H9 (cell line): Measurements from ENCODE around the gene ASB7. TPM values are rescaled to one million over a fixed set of nuclear protein-coding genes. Genes with fewer than 3 reads are reported as not detected.

Experiments used
- DNase-seq: peaks from one replicate; pipeline ENCODE4 v3.0.0-alpha.2; 2017
- H2AFZ ChIP-seq: one replicate; pipeline ENCODE4 v1.6.1; 2013; ENCODE audit warnings: mild to moderate bottlenecking, low read length, control low read depth, moderate library complexity
- H2AK5ac ChIP-seq: 2 replicates; pipeline ENCODE4 v1.6.1; 2013; ENCODE audit warnings: low read length, control low read depth, mixed read lengths; ENCODE audit not compliant: insufficient read length
- H2BK120ac ChIP-seq: one replicate; pipeline ENCODE4 v1.6.1; 2013; ENCODE audit warnings: low read depth, mild to moderate bottlenecking, low read length, control low read depth, inconsistent platforms; ENCODE audit not compliant: poor library complexity, severe bottlenecking
- H2BK12ac ChIP-seq: 2 replicates; pipeline ENCODE4 v1.6.1; 2013; ENCODE audit warnings: low read length, control low read depth, mixed read lengths, low read depth; ENCODE audit not compliant: insufficient read length
- H2BK15ac ChIP-seq: 2 replicates; pipeline ENCODE4 v1.6.1; 2013; ENCODE audit warnings: low read depth, low read length, control low read depth
- H2BK20ac ChIP-seq: one replicate; pipeline ENCODE4 v1.6.1; 2013; ENCODE audit warnings: low read depth, mild to moderate bottlenecking, low read length, control low read depth, inconsistent platforms; ENCODE audit not compliant: poor library complexity, severe bottlenecking
- H2BK5ac ChIP-seq: 2 replicates; pipeline ENCODE4 v1.6.1; 2013; ENCODE audit warnings: low read length, control low read depth, mixed read lengths; ENCODE audit not compliant: insufficient read length
- H3K14ac ChIP-seq: 2 replicates; pipeline ENCODE4 v1.6.1; 2013; ENCODE audit warnings: low read length, control low read depth; ENCODE audit not compliant: insufficient read depth
- H3K18ac ChIP-seq: 2 replicates; pipeline ENCODE4 v1.6.1; 2013; ENCODE audit warnings: low read depth, mild to moderate bottlenecking, mixed read lengths, low read length, control low read depth; ENCODE audit not compliant: insufficient read length
- H3K23ac ChIP-seq: 2 replicates; pipeline ENCODE4 v1.6.1; 2013; ENCODE audit warnings: low read length, control low read depth, mixed read lengths, low read depth; ENCODE audit not compliant: insufficient read length
- H3K23me2 ChIP-seq: 2 replicates; pipeline ENCODE4 v1.6.1; 2013; ENCODE audit warnings: low read depth, mild to moderate bottlenecking, mixed read lengths, low read length, control low read depth; ENCODE audit not compliant: insufficient read length, poor library complexity, severe bottlenecking
- H3K27ac ChIP-seq: 2 replicates; pipeline ENCODE4 v1.5.1; 2013; ENCODE audit warnings: low read length, control low read depth, mixed read lengths, low read depth; ENCODE audit not compliant: insufficient read length
- H3K27me3 ChIP-seq: 2 replicates; pipeline ENCODE4 v1.6.1; 2013; ENCODE audit warnings: low read length, control low read depth, inconsistent platforms; ENCODE audit not compliant: insufficient read depth
- H3K4ac ChIP-seq: 2 replicates; pipeline ENCODE4 v1.6.1; 2013; ENCODE audit warnings: low read depth, mild to moderate bottlenecking, control low read depth, inconsistent platforms, low read length, moderate library complexity
- H3K4me1 ChIP-seq: 2 replicates; pipeline ENCODE4 v1.6.1; 2013; ENCODE audit warnings: low read length, control low read depth, inconsistent platforms; ENCODE audit not compliant: insufficient read depth
- H3K4me2 ChIP-seq: 2 replicates; pipeline ENCODE4 v1.6.1; 2013; ENCODE audit warnings: low read length, control low read depth, mixed read lengths; ENCODE audit not compliant: insufficient read length, insufficient read depth
- H3K56ac ChIP-seq: 2 replicates; pipeline ENCODE4 v1.6.1; 2013; ENCODE audit warnings: low read depth, mild to moderate bottlenecking, mixed read lengths, low read length, control low read depth; ENCODE audit not compliant: insufficient read length
- H3K79me1 ChIP-seq: 2 replicates; pipeline ENCODE4 v1.6.1; 2013; ENCODE audit warnings: low read depth, mild to moderate bottlenecking, moderate library complexity, low read length, control low read depth, inconsistent platforms; ENCODE audit not compliant: insufficient read depth, poor library complexity, severe bottlenecking
- H3K79me2 ChIP-seq: 2 replicates; pipeline ENCODE4 v1.6.1; 2013; ENCODE audit warnings: low read length, control low read depth, inconsistent platforms; ENCODE audit not compliant: insufficient read depth
- H3K9ac ChIP-seq: 2 replicates; pipeline ENCODE4 v1.6.1; 2013; ENCODE audit warnings: low read length, control low read depth, mixed read lengths; ENCODE audit not compliant: insufficient read length; ENCODE audit errors: extremely low read depth
- H3K9me3 ChIP-seq: one replicate; pipeline ENCODE4 v1.6.1; 2013; ENCODE audit warnings: low read depth, low read length, inconsistent platforms; ENCODE audit not compliant: control insufficient read depth
- H3T11ph ChIP-seq: one replicate; pipeline ENCODE4 v1.6.1; 2013; ENCODE audit warnings: mild to moderate bottlenecking, low read length, control low read depth, inconsistent platforms
- H4K20me1 ChIP-seq: one replicate; pipeline ENCODE4 v1.6.1; 2013; ENCODE audit not compliant: control insufficient read depth, insufficient read length, insufficient read depth
- H4K5ac ChIP-seq: 2 replicates; pipeline ENCODE4 v1.6.1; 2013; ENCODE audit warnings: low read depth, mild to moderate bottlenecking, mixed read lengths, low read length, control low read depth; ENCODE audit not compliant: insufficient read length
- H4K8ac ChIP-seq: replicated peaks from 2 replicates; pipeline ENCODE4 v1.6.1; 2013; ENCODE audit warnings: low read length, control low read depth, mixed read lengths, low read depth; ENCODE audit not compliant: insufficient read length
- H4K91ac ChIP-seq: 2 replicates; pipeline ENCODE4 v1.6.1; 2013; ENCODE audit warnings: low read depth, mild to moderate bottlenecking, moderate library complexity, mixed read lengths, low read length, control low read depth; ENCODE audit not compliant: insufficient read length
- H3K27ac Mint-ChIP-seq, 3 experiments: 2 replicates in 2 of 3; 3 replicates in 1 of 3; pipeline ENCODE4 v1.8.0; 2020 to 2021; ENCODE audit warnings: mixed read lengths in 3 of 3, mild to moderate bottlenecking in 1 of 3, moderate library complexity in 1 of 3
- H3K27me3 Mint-ChIP-seq: 2 replicates; pipeline ENCODE4 v1.8.0; 2021; ENCODE audit warnings: low read depth, mild to moderate bottlenecking, moderate library complexity, mixed read lengths
- H3K36me3 Mint-ChIP-seq, 3 experiments: 2 replicates in 2 of 3; 3 replicates in 1 of 3; pipeline ENCODE4 v1.8.0; 2020 to 2021; ENCODE audit warnings: low read depth in 3 of 3, mixed read lengths in 3 of 3; ENCODE audit not compliant: insufficient read depth in 1 of 3
- H3K4me1 Mint-ChIP-seq, 2 experiments: 2 replicates each; pipeline ENCODE4 v1.8.0; 2020; ENCODE audit warnings: mixed read lengths in 2 of 2
- H3K4me3 Mint-ChIP-seq, 2 experiments: 2 replicates in 1 of 2; 3 replicates in 1 of 2; pipeline ENCODE4 v1.8.0; 2020 to 2021; ENCODE audit warnings: mild to moderate bottlenecking in 2 of 2, mixed read lengths in 2 of 2, moderate library complexity in 1 of 2
- H3K9me3 Mint-ChIP-seq, 2 experiments: 2 replicates in 1 of 2; 3 replicates in 1 of 2; pipeline ENCODE4 v1.8.0; 2020; ENCODE audit warnings: mild to moderate bottlenecking in 2 of 2, mixed read lengths in 2 of 2, moderate library complexity in 1 of 2
- CTCF ChIP-seq: fragments of 200-600 bp; sonication (generic); conservative IDR thresholded peaks from 3 replicates; pipeline ENCODE4 v1.8.0; 2021; ENCODE audit warnings: antibody characterized with exemption, mild to moderate bottlenecking
- WGBS: extraction: QIAGEN DNeasy Blood & Tissue Kit; methylation state at CpG from one replicate; pipeline ENCODE4 v1.1.7; 2013; ENCODE audit warnings: missing lambda C conversion rate, low lambda C conversion rate, mixed read lengths; ENCODE audit not compliant: insufficient read length; ENCODE audit errors: extremely low coverage; 5-methylcytosine and 5-hydroxymethylcytosine counted together
- total RNA-seq: library from RNA; stranded (reverse); gene quantifications from 2 replicates; pipeline ENCODE4 v1.2.1, GENCODE V29; 2021

ASB7 gene
- total RNA-seq, 1 experiment from 2014 or later, result 12.8 TPM

- Histone ChIP-seq H3K79me2 (no peaks in the 10 kb centered on the region), H4K91ac (no peak overlapping the region), H3K23ac (no peak overlapping the region), H2BK120ac (no peak overlapping the region), H3K4me1 (no peaks in the 10 kb centered on the region), H3K9me3 (no peaks in the 10 kb centered on the region), H3K14ac (no peak overlapping the region), H2BK20ac (no peak overlapping the region), H2BK5ac (no peak overlapping the region), H3K27ac (no peak overlapping the region), H2AFZ (no peak overlapping the region), H3K4me2 (no peak overlapping the region), H3K56ac (no peak overlapping the region), H4K8ac (no peak overlapping the region), H3K18ac (no peak overlapping the region), H2BK15ac (no peak overlapping the region), H2AK5ac (no peak overlapping the region), H3K4ac (no peak overlapping the region), H3T11ph (no peak overlapping the region), H3K27me3 (no peaks in the 10 kb centered on the region), H3K9ac (no peak overlapping the region), H3K23me2 (no peaks in the 10 kb centered on the region), H4K20me1 (no peaks in the 10 kb centered on the region), H3K79me1 (no peaks in the 10 kb centered on the region), H2BK12ac (no peak overlapping the region), H4K5ac (no peak overlapping the region)
- H3K27me3 Mint-ChIP-seq, result peaks cover 2% of the 10 kb centered on the region
- H3K4me1 Mint-ChIP-seq, result peaks cover 2 to 7% of the 10 kb centered on the region in 2 experiments; a peak in 1 of 4 replicates
- 0 out of 5 replicates have a peak, but pooled peaks cover 0 to 3% of the 10 kb centered on the region in 2 experiments for H3K9me3 Mint-ChIP-seq
- DNase-seq, result peak; percentile 28
- no CpG with 5 or more reads among the region's 15 CpGs for WGBS
- H3K27ac Mint-ChIP-seq, result no peak overlapping the region; a peak in 1 of 7 replicates
- H3K4me3 Mint-ChIP-seq, result no peak overlapping the region
- no peak for TF ChIP-seq CTCF
- no peaks in the 10 kb centered on the region for H3K36me3 Mint-ChIP-seq
Observed at GRCh38 chr15:100669260-100669659, 66.9 kb downstream of the ASB7 start.
